Measurements from ENCODE around the gene CENPX. TPM values are rescaled to one million over a fixed set of nuclear protein-coding genes. Genes with fewer than 3 reads are reported as not detected.

The CENPX gene
- total RNA-seq, 1 experiment from 2014 or later: 187 TPM

GRCh38 chr17:82053130-82053529 is 30.5 kb upstream of the CENPX start:
- intact Hi-C loops (cut with micrococcal nuclease; ENCODE audit: unreplicated experiment) (no loop called here), in situ Hi-C loops (cut with HindIII; ENCODE audit: low pct_unique_long_range_greater_than_20kb, low sequenced_read_pairs) (loop anchor here (10.0 kb wide), 1 partner anchor 82 kb away; no protein-coding TSS in a partner anchor)
- no TSS peak for BruUV-seq (replicated peaks)
- POLR2A ChIA-PET: no interaction called here
- H3K27ac ChIP-seq (ENCODE audit: low read length): peak overlapping the region; percentile 82
- peaks cover 32% of the 10 kb centered on the region for H3K4me1 ChIP-seq (ENCODE audit: control insufficient read depth, insufficient read depth, low read length)
- CTCF ChIA-PET: no interaction called here
- peak overlapping the region; percentile 85 to 99 for H3K4me3 ChIP-seq (ENCODE audit: low read depth in 2 of 2, low read length in 2 of 2)
- TF ChIP-seq SIN3A (IDR thresholded peaks at IDR 0.05; ENCODE audit: borderline replicate concordance, insufficient read depth, low read depth, low read length) (no peak), TCF7L2 (IDR thresholded peaks at IDR 0.05; ENCODE audit: low read depth, low read length) (no peak), REST (IDR thresholded peaks at IDR 0.05; ENCODE audit: insufficient read depth in 1 of 2, low read depth in 2 of 2, low read length in 1 of 2) (no peak), POLR2AphosphoS5 (IDR thresholded peaks at IDR 0.05; ENCODE audit: low read depth, low read length) (no peak), CTCF (IDR thresholded peaks at IDR 0.05) (no peak)
- H3K36me3 ChIP-seq (ENCODE audit: control insufficient read depth, insufficient read depth, low read length): peaks cover 9% of the 10 kb centered on the region
- H3K27me3 ChIP-seq (ENCODE audit: control insufficient read depth, insufficient read depth, low read length): no peaks in the 10 kb centered on the region
- ATAC-seq (no peak), DNase-seq (ENCODE audit: low read depth, low spot score) (no peak)
- H3K9me3 ChIP-seq (ENCODE audit: control insufficient read depth, insufficient read depth, low read depth, low read length): no peaks in the 10 kb centered on the region

- no peaks in the 10 kb centered on the region for H3K9me3 ChIP-seq (ENCODE audit: control insufficient read depth, insufficient read depth, low read depth, low read length)
- H3K27ac ChIP-seq (ENCODE audit: low read length): peak overlapping the region; percentile 82
- H3K4me1 ChIP-seq (ENCODE audit: control insufficient read depth, insufficient read depth, low read length): peaks cover 27% of the 10 kb centered on the region
- DNase-seq (ENCODE audit: low read depth, low spot score): no peak
- TF ChIP-seq TCF7L2 (IDR thresholded peaks at IDR 0.05; ENCODE audit: low read depth, low read length) (no peak), REST (IDR thresholded peaks at IDR 0.05; ENCODE audit: insufficient read depth in 1 of 2, low read depth in 2 of 2, low read length in 1 of 2) (no peak), POLR2AphosphoS5 (IDR thresholded peaks at IDR 0.05; ENCODE audit: low read depth, low read length) (no peak), SIN3A (IDR thresholded peaks at IDR 0.05; ENCODE audit: borderline replicate concordance, insufficient read depth, low read depth, low read length) (no peak), CTCF (IDR thresholded peaks at IDR 0.05) (no peak)
- peak overlapping the region; percentile 85 to 99 for H3K4me3 ChIP-seq (ENCODE audit: low read depth in 2 of 2, low read length in 2 of 2)
- ATAC-seq: no peak
- intact Hi-C loops (cut with micrococcal nuclease; ENCODE audit: unreplicated experiment) (no loop called here), in situ Hi-C loops (cut with HindIII; ENCODE audit: low pct_unique_long_range_greater_than_20kb, low sequenced_read_pairs) (loop anchor here (10.0 kb wide), 1 partner anchor 82 kb away; no protein-coding TSS in a partner anchor)
- ChIA-PET POLR2A (interaction anchor here (0.6 kb wide), 1 partner anchor 21 kb away, joined by 4 read pairs; no protein-coding TSS in a partner anchor), CTCF (no interaction called here)
- H3K27me3 ChIP-seq (ENCODE audit: control insufficient read depth, insufficient read depth, low read length): no peaks in the 10 kb centered on the region
- H3K36me3 ChIP-seq (ENCODE audit: control insufficient read depth, insufficient read depth, low read length): peaks cover 9% of the 10 kb centered on the region
- no TSS peak for BruUV-seq (replicated peaks)
Measured at GRCh38 chr17:82052638-82053059, 30.0 kb upstream of the CENPX start.
